ENCODE results near the gene FAM3A.

- TF ChIP-seq CTCF (conservative IDR thresholded peaks at IDR 0.05; ENCODE audit: low read depth, low read length) (no peak), EZH2 (IDR thresholded peaks at IDR 0.05; ENCODE audit: borderline replicate concordance, low read depth, low read length, poor library complexity, severe bottlenecking) (no peak)
These were observed 38.0 kb downstream of the FAM3A start for GRCh38 chrX:154477891-154478477.

Data from A673 (cell line).